ENCODE results near the gene IGDCC3.

IGDCC3 gene

DNA sequence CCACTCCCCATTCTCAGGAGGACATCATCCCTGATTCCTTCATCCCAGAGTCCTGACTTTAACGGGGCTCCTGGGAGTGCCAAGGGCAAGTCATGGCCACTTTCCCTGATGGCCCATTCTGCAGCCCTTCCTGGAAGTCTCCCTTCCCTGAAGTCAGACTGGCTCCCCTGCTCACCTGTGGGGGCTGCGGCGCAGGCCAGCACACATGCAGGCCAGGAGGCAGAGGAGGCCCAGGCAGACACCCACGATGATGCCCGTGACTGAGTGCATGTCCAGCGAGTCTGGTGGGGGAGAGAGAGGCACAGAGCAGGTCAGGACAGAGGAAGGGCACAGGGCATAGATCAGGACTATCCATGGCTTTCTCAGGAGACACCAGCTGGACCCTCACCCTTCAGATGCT lies 8.6 kb upstream of the IGDCC3 start:
- no peak for DNase-seq

DNA sequence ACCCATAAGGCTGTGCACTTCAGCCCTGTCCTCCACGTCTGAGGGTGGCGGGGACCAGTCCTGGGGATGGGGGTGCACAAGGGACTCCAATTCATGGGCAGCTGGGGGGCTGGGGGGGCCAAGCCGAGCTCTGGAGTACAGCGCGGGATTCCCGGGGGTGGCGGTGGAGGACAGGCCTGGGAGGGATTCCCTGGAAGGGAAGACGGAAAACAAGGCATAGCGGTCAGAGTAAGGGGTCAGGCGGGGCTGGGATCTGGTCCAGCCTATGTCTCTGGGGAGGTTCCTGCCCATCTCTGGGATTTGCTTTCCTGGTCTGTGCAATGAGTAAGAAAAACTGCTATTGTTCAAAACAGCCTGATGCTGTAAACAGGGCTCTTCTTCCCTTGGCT lies 8.1 kb upstream of the IGDCC3 start:
- DNase-seq: no peak

DNA sequence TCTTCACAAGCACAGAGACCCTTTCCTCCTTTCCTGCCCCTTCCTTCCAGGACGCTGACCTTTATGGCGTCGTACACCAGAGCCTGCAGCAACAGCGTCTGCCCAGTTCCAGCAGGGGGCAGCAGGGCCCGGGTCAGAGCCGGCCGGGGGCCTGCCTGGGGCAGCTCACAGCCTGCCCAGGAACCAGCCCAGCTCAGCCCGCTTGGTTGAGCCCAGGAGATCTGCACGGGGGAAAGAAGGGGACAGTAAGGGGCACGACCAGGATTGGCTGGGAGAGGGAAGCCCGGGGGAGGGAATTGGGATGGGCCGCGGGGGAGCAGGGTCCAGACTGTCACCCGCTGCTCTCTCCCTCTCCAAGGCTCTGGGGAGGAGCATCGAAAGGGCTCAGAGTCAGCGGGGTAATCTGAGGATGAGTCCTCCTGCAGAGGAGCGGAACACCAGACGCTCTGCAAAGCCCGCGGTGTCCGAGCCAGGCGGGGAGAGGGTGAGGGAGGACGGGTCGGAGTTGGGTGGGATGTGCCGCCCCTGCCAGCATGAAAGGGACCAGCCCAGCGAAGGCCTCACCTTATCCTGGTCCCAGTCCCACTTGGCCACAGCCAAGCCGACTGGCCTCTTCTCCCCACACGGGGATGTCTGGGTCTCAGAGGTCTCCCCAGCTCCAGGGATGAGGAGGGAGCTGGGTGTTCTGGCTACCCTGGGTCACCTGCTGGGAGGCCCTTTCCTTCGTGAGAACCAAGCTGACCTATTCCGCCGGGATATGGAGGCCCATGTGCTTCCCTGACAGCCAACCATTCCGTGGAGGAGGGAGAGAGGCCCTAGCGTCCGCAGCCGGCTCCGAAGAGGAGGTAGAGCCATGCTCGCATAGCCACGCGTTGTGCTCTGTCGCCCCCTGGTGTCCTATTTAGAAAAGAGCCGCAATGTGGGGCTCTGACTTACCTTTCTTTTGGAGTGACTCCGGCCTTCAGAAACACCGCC lies 7.4 kb upstream of the IGDCC3 start:
- peak; percentile 91 for DNase-seq

DNA sequence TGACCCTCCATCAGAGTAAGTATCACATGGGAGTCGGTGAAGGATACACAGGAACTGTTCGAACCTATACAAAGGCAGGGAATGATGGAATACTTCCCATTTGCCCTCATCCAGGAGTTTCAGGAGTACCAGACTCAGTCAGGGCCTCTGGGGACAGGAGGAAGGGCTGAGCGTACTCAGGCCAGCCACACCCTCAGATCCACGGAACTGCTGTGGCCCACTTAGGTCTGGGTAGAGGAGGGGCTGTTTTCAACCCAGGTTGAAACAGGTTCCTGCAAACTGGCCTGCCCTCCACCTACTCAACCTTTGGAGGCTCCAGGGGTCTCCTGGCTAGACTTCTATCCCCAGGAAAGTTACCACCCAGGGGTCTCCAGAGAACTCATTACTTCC lies 6.7 kb upstream of the IGDCC3 start:
- DNase-seq: no peak

DNA sequence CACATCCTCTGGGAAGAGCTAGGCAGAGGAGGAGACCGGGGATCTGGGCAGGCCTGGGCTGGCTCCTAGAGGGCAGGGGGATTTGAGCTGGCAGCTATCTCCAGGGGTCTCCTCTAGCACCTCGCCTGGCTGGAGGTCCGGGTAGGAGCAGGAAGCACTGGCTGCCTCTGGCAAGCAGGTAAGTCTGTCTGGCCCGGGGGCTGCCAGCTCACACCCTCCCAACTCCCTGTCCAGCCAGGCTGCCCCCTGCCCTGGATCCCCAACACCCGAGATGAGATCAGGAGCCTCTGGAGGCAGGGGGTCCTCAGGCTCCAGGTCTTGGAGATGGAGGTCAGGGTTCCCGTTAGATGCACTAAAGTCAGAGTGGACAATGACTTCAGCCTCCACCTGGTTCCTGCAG lies 6.2 kb upstream of the IGDCC3 start:
- DNase-seq: no peak

DNA sequence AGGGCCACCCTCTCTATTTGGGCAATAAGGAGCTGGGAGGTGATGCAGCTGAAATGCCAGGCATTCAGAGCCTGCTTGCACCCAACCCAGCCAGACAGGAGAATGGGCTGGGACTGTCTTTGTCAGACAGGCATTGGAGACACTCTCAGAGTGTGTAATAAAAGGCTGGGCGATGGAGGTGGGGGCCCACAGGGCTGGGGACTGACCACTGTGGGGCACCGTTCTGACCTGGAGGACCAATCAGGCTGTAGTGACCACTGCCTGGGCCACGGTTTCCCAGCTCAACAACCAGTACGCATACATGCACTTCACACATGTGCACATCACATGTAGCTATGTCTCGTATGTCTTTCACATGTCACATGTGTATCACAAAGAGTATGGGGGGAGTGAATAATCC lies 5.7 kb upstream of the IGDCC3 start:
- no peak for DNase-seq

DNA sequence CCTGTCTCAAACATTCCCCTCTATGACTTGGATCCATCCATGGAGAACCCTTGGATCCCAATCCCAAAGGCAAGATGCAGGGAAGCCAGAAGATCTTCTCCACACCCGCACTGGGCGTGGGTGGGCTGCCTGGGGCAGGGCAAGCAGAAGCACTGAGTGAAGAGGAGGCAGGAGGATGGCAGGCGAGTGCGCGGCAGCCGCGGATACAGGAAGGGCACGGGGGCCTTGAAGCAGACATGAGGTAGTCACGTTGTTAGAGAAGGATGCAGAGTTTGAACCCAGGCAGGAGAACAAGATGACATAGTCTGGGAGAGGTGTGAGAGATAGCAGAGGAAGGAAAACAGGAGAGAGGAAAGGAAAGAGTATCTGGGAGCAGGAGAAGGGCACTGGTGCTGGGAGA lies 5.1 kb upstream of the IGDCC3 start:
- DNase-seq: no peak

DNA sequence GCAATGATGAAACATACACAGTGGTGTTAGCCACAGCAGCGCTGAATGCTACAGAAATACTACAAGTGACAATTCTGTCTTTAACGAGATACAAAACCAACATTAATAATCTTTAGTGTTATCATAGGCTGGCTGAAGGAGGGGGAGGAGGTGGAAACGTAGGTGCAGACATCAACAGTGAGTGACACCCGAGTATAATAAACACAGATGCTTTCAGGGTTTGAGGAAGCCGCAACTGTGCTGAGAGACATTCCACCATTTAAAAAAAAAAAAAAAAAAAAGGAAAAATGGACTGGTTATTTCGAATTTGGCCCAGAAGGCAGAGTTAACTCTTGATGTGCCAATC lies 4.3 kb upstream of the IGDCC3 start:
- no peak for DNase-seq

DNA sequence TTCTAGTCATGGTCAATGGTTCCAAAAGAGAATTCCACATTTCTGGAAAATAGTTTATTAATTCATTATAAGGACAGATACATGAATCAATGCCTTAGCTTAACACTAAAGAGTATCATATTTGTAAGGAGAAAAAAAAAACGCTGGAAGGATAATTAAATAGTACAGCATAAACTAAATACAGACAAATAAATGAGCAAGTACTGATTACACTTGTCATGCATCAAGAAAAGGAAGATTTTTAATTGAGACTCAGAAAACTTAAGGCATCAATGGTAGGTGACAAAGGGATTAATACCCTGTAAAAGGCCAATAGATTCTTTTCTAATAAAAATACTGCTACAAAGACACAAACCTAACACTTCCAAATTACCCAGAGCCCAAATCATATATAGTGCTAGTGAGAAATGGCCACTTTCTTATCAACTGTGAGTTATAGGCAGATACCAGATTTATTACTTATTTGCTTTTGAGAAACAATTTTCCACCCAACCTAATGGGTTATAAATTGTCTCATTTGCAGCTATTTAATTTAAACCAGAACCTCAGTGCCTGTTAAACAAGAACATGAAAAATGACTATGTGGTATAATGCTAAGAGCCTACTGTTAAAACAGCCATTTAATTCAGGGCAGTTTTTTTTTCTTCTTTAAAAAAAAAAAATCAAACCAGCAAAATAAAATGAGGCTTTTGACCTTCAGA lies 3.8 kb upstream of the IGDCC3 start:
- DNase-seq: no peak

DNA sequence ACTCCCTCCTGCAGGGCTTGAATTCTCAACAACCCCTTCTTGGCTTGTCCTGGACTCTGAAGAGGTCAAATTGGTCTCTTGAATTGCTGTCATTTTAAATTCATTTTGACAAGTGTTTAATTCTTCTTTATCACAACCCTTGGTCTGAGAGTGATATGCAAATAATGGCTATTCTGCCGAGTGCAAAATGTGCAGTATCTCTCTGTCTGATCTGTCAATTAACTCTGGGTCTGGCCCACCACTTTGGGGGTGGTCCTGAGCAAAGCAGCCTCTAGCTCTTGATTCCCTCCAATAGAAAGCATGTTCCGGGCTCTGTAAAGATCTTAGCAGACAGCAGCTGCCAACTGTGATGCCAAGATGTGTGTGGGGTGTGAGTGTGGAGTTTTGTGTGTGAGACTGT lies 2.2 kb upstream of the IGDCC3 start:
- no peak for DNase-seq

DNA sequence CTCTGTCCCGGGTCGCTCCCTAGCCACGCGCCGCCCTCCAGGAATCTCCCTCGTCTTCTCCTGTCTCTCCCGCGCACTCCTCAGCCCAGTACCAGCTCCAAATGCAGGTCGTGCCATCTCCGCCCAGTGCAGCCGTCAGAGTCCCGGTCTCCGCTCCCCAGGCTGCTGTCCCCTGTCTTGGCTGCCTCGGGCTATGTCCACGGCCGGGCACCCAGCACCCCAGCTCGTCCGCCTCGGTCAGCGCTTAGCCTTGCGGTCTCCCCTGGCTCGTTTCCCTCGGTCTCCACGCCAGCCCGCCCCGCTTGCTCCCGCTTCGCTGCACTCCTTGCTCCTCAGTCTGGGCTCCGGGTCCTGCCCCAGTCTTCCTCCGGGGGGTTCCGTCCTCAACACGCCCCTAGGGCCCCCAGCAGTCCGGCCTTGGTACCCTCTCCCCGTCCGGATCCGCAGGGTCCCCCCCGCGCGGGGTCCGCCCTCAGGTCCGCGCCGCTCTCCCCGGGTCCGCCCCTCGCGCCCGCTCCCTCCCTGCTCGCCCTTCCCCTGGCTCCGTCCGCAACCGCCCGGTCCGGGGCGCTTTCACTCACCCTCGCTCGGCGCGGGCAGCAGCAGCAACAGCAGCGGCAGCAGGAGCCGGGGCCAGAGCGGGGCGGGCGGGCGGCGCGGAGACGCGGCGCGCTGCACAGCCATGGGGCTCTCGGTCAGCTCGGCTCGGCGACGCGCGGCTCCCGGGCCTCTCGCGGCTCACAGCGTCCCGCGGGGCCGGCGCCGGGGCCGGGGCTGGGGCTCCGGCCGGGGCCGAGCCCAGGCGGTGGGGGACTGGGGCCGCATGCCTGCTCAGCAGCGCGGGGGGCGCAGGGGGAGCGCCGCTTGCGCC lies 462 bp downstream of the IGDCC3 start:
- no peak for DNase-seq

DNA sequence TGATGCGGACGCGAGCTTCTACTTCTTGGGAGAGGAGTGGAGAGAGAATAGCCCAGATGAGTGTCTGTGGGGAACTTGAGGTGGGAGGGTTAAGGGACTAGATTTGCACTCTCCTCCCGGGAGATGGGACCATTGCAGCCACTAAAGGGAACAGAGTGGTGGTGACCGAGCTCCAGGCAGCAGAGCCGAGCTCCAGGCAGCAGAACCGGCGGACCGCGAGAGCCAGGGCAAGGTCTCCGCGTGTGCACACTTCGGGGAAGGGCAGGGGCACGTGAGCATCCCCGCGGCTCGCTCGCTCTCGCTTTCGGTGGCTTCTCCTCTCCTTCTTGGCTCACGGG lies 1.1 kb downstream of the IGDCC3 start:
- DNase-seq: no peak

DNA sequence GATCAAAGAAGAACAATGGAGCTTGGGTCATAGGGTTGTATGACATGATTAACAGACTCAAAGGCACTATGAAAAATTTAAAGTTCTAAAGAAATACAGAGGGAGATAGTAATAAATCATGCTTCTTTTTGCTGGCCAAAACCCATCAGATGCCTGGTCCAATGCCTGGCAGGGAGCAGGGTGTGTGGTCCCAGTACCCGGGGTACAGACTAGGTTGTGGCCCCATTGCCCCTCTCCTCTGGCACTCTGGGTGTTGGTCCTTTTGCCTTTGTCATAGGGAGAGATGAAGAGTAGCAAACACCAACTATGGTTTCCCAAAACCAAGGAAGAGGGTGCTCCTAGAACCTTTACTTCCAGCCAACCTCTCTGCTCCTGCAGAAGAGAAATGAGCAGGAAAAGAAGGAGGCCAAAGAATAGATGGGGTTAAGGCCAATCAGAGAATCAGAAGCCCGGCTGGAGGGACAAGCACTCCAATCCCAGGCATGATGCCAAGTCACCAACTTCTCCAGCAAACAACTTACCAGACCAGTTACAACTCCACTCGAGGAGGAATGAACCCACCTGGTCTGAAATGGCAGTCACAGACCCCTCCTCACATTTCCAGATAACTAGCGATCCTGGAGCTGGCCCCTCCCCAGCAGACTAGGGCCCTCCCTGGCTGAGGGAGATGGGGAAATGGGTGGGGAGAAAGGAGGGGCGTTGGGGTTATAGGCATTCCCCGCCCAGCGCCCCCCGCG lies 1.8 kb downstream of the IGDCC3 start:
- no peak for DNase-seq

DNA sequence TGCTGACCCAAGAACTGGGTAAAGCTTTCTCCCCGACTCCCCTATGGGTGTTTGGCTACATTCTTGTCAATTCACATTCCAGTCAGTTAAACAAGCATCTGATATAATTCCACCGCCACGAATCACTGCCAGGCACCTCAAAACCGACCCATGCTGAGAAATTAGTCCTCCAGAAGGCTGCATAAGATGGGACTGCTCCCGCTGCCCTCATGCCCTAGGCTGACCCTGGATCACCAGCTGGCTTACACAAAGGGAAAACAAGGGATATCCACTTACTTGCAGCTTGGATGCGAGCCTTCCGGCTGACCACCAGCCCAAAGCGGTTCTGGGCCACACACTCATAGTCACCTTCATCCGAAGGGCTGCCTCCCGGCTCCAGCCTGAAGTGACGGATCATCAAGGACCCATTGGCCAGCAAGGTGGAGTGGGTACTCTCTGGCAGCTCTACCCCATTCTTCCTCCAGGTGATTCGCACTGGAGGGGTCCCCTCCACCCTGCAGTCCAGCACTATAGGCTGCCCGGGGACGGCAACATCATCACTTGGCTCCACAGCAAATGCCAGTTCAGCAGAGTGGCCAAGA lies 2.9 kb downstream of the IGDCC3 start:
- DNase-seq: no peak

DNA sequence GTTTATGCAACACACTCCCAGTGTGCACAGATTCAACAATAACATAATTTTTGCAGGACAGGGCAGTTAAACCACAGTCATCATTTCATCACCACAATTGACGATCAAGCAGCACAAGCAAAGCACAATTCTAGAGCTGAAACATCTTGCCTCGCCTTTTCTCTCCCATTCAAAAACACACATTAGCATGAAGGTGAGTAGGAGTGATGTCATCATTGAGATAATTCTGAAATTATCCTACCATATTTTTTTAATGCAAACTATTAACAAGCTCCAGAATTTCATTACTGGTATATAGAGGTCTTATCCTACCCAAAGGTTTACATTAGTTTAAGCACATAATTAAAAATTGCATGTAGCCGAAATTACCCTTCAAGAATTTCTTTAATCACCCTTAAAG lies 3.5 kb downstream of the IGDCC3 start:
- no peak for DNase-seq

DNA sequence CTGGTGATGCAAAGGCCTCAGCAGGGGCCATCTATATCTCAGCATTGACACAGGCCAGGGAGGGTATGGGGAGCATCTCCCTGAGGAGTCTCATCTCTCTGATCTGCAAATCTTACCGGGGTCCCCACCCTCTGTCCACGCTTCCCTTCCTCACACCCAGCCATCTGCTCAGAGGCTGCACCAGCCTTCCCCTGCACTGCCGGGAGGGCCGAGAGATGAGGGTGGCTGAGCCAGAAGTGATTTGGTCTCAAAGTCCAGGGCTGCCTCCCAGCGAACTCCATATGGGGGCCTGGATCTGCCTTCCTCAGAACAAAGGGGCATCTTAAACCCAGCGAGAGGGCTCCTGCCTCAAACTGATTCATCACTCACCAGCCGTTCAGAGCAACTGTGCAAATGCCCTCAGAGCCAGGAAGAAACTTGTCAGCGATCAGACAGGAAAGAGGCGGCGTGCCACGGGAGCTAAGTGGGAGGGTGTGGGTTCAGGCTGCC lies 4.6 kb downstream of the IGDCC3 start:
- no peak for DNase-seq

DNA sequence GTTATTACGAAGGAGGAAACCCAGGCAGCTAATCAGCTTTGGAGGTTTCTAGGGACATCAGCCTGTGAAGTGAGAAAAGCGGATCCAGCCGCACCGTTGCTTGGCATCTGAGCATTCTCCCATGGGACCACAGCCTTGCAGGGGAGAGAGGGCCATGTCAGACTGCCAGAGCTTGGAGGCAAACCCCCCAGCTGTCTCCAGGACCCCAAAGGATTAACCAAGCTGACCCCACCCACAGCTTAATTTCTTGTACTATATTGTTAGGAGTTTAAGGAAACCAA lies 5.1 kb downstream of the IGDCC3 start:
- no peak for DNase-seq

DNA sequence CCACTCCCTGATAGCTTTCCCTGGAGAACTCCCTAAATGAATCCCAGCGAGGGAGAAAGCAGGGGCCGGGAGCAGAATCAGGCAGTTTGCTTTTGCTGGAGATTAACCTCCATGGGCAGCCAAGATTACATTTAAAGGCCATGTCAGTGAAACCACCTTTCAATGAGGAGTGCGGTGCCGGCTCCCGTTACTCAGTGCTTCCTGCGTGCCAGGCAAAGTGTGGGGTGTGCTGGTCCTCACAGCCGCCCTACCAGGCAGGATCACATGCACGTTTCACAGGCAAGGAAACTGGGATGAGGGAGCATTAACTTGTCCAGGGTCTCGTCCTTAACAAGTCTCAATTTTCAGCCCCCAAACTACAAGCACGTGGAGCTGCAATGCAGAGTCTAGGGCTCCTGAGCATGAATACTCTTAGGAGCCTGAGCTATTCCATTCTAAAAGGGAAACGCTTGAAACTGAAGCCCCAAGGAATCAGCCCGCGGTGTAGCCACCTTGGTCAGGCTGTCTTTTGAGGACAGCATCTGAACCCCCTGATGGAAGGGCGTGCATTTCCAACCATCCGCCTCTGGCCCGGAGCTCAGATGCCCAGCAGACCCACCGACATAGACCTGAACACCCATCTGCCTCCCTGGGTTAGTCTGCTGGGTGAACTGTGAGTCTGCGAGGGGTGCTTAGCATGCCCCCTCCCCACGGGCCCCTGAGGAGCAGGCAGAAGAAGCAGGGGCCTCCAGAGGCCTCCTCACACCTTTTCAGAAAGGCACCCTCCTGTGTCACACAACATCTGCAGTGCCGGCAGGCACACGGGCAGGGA lies 5.6 kb downstream of the IGDCC3 start:
- DNase-seq: no peak

DNA sequence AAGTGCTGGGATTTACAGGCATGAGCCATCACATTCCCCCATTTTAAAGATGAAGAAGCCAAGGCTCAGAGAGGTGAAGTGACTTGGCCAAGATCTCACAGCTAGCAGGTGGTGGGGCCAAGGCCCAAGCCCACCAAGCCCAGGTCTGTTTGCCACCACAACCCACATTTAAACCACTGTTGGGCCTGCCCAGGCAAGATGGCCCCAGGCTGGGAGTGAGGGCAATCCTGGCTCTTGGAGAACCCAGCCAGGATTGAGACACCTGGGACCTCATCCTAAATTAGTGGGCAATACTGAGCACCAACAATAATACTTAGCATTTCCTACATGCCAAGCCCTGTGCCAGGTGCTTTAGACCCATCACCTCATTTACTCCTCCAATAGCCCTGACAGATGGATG lies 6.9 kb downstream of the IGDCC3 start:
- DNase-seq: no peak

DNA sequence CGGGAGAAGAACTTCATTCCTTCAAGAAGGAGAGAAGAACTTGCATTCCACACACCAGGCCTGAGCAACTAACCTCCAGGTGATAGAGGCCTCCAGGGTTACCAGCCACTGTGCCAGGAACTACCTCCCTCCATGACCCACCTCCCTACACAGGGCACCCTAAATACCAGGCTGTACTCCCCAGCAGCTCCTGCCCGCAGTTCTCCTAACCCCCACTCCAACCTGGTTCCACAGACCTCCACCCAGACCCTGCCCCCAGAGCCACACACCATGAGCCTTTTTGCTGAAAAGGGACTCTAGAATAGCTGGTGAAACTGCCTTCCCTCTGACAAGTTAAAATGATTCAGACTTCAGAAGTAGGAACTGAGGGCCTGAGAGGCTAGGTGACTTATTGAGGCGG lies 8.2 kb downstream of the IGDCC3 start:
- DNase-seq: no peak

DNA sequence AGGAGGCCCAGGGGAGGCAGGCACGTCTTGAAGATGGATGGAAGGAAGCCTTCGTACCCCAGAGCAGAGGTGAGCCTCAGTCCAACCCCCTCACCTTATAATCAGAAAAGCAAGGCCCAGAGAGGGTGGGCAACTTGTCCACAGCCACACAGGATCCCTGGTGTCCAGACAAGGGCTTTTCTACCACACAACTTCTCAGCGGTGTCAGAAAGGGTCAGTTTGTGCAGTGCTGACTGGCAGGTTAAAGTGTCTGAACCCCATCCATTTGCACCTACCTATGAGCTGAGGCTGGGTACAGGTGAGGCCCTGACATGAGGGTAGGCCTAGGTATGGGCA lies 8.6 kb downstream of the IGDCC3 start:
- no peak for DNase-seq

Measured in stimulated activated CD4-positive, alpha-beta T cell treated with anti-CD3 and anti-CD28 coated beads, Interleukin-4, amount 100 ng/mL, for 24 hours (primary cell).